ENCODE data around the gene PAQR4.

The PAQR4 gene

GRCh38 chr16:2981177-2981898, 12.2 kb downstream of the PAQR4 start:
- no peak for DNase-seq (ENCODE audit: low read depth)

GRCh38 chr16:2981899-2982250, 12.7 kb downstream of the PAQR4 start:
- no peak for DNase-seq (ENCODE audit: low read depth)

GRCh38 chr16:2982402-2982801, 13.3 kb downstream of the PAQR4 start:
- DNase-seq (ENCODE audit: low read depth), result no peak

- peak; percentile 43 for DNase-seq (ENCODE audit: low read depth)
Measured at GRCh38 chr16:2983706-2984136, 14.6 kb downstream of the PAQR4 start.

- no peak for DNase-seq (ENCODE audit: low read depth)
Measured at GRCh38 chr16:2985462-2985861, 16.3 kb downstream of the PAQR4 start.

GRCh38 chr16:2985893-2986355, 16.8 kb downstream of the PAQR4 start:
- DNase-seq (ENCODE audit: low read depth), result no peak

GRCh38 chr16:2986623-2987188, 17.6 kb downstream of the PAQR4 start:
- no peak for DNase-seq (ENCODE audit: low read depth)

- no peak for DNase-seq (ENCODE audit: low read depth)
Measured at GRCh38 chr16:2987286-2987685, 18.1 kb downstream of the PAQR4 start.

GRCh38 chr16:2987833-2988232, 18.7 kb downstream of the PAQR4 start:
- DNase-seq (ENCODE audit: low read depth), result no peak

GRCh38 chr16:2988590-2989099, 19.5 kb downstream of the PAQR4 start:
- DNase-seq (ENCODE audit: low read depth), result no peak

GRCh38 chr16:2990891-2991290, 21.7 kb downstream of the PAQR4 start:
- DNase-seq (ENCODE audit: low read depth), result no peak

GRCh38 chr16:2991566-2992261, 22.6 kb downstream of the PAQR4 start:
- no peak for DNase-seq (ENCODE audit: low read depth)

GRCh38 chr16:2992383-2993081, 23.4 kb downstream of the PAQR4 start:
- DNase-seq (ENCODE audit: low read depth), result no peak

GRCh38 chr16:2996298-2996697, 27.1 kb downstream of the PAQR4 start:
- no peak for DNase-seq (ENCODE audit: low read depth)

- no peak for DNase-seq (ENCODE audit: low read depth)
Measured at GRCh38 chr16:2999929-3000328, 30.8 kb downstream of the PAQR4 start.

GRCh38 chr16:3000540-3000939, 31.4 kb downstream of the PAQR4 start:
- no peak for DNase-seq (ENCODE audit: low read depth)

GRCh38 chr16:3001316-3001715, 32.2 kb downstream of the PAQR4 start:
- no peak for DNase-seq (ENCODE audit: low read depth)

GRCh38 chr16:3003582-3004270, 34.6 kb downstream of the PAQR4 start:
- peak; percentile 94 for DNase-seq (ENCODE audit: low read depth)

GRCh38 chr16:3004319-3004718, 35.2 kb downstream of the PAQR4 start:
- DNase-seq (ENCODE audit: low read depth), result no peak

GRCh38 chr16:3004781-3005284, 35.7 kb downstream of the PAQR4 start:
- DNase-seq (ENCODE audit: low read depth), result no peak

All from HS-27A (cell line).